Adipocyte (in vitro differentiated cells): ENCODE data around the gene LDHAL6B.
A peak's percentile ranks its signal among the peaks of the same experiment; 100 is the strongest.

Experiments used
- DNase-seq: peaks from one replicate; pipeline ENCODE4 v3.0.0-alpha.2; 2015; ENCODE audit warnings: low read depth
- H3K27me3 ChIP-seq: replicated peaks from 2 replicates; pipeline ENCODE4 v1.7.0; 2013; ENCODE audit warnings: mild to moderate bottlenecking, low read length, moderate library complexity; ENCODE audit not compliant: control insufficient read depth, insufficient read depth
- H3K36me3 ChIP-seq: 2 replicates; pipeline ENCODE4 v1.7.0; 2013; ENCODE audit warnings: low read length, mild to moderate bottlenecking, moderate library complexity; ENCODE audit not compliant: control insufficient read depth, insufficient read depth, severe bottlenecking
- H3K4me1 ChIP-seq: 2 replicates; pipeline ENCODE4 v1.7.0; 2013; ENCODE audit warnings: mild to moderate bottlenecking, low read length, moderate library complexity; ENCODE audit not compliant: control insufficient read depth, insufficient read depth
- H3K4me3 ChIP-seq: 2 replicates; pipeline ENCODE4 v1.7.0; 2013; ENCODE audit warnings: mild to moderate bottlenecking, low read length, moderate library complexity
- H3K9ac ChIP-seq: 2 replicates; pipeline ENCODE4 v1.7.0; 2013; ENCODE audit warnings: mild to moderate bottlenecking, low read length, moderate library complexity
- H3K9me3 ChIP-seq: 2 replicates; pipeline ENCODE4 v1.7.0; 2013; ENCODE audit warnings: mild to moderate bottlenecking, low read length, moderate library complexity; ENCODE audit not compliant: control insufficient read depth

Gene LDHAL6B

GRCh38 chr15:59200560-59200959, 6.1 kb upstream of the LDHAL6B start:
- no peak for DNase-seq
- Histone ChIP-seq H3K36me3 (peaks cover 61% of the 10 kb centered on the region), H3K27me3 (no peaks in the 10 kb centered on the region), H3K9ac (peak overlapping the region; percentile 63), H3K9me3 (no peaks in the 10 kb centered on the region), H3K4me3 (no peak overlapping the region), H3K4me1 (peaks cover 25% of the 10 kb centered on the region)

- H3K27me3 ChIP-seq: no peaks in the 10 kb centered on the region
- H3K4me3 ChIP-seq: no peak overlapping the region
- peaks cover 19% of the 10 kb centered on the region for H3K4me1 ChIP-seq
- DNase-seq: no peak
- peaks cover 74% of the 10 kb centered on the region for H3K36me3 ChIP-seq
- H3K9me3 ChIP-seq: no peaks in the 10 kb centered on the region
- H3K9ac ChIP-seq: no peak overlapping the region
Measured at GRCh38 chr15:59203008-59203407, 3.6 kb upstream of the LDHAL6B start.

DNA sequence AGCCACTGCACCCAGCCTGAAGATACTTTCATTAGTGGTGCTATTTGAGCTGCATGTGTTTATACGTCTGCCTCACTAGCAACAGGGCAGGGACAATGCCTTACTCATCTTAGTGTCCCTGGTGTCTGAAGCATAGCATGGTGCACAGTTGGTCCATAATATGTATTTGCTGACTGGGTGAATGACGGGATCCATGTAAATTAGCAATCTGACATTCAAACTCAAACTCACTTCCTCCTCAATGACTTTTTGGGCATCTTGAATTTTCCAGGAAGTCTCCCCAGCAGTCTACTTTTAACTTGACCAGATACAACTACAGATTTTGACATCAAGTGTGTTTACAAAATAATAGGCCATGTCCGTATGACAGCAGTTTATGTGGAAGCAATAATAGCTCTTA, 3.0 kb upstream of the LDHAL6B start:
- Histone ChIP-seq H3K27me3 (no peaks in the 10 kb centered on the region), H3K4me3 (no peak overlapping the region), H3K9me3 (no peaks in the 10 kb centered on the region), H3K36me3 (peaks cover 80% of the 10 kb centered on the region), H3K4me1 (peaks cover 23% of the 10 kb centered on the region), H3K9ac (no peak overlapping the region)
- no peak for DNase-seq

DNA sequence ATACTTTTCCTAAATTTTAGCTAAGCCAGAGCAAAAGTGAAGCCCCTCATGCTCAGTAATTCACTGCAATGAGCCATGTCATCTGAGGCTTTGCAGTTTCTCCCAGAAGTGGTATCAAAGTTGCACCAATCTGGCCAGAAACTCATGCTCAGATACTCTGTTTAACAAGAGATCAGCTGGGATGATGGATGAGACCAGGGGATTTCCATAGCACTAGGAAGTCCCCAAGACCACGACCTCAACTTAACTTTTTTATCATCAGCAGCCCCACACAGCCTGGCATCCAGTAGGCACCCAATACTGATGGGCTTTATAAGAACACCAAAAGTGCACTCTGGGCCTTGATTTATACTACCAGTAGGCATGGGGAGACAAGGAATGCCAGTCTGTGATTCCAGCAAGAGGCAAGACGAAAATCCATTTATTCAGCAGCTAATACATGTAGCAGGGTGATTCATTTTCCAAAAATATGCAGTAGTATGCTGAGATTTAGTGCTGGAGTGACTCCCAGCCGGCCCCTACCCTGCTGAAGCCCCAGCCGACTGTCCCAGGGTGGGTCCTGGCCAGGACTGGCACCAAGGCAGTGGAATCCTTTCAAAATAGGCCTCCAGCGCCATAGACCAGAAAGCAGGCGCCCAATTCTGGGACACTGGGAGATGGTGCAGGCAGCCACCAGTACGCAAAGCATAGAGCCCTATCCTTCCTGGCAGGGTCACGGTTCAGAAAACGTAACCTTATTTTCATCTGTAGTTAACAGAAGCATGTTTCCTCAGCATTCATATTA, 612 bp upstream of the LDHAL6B start:
- Histone ChIP-seq H3K27me3 (no peaks in the 10 kb centered on the region), H3K9me3 (no peaks in the 10 kb centered on the region), H3K4me3 (no peak overlapping the region), H3K36me3 (peaks cover 85% of the 10 kb centered on the region), H3K9ac (no peak overlapping the region), H3K4me1 (peaks cover 21% of the 10 kb centered on the region)
- DNase-seq: no peak

- H3K4me3 ChIP-seq: peak overlapping the region; percentile 23
- H3K9me3 ChIP-seq: no peaks in the 10 kb centered on the region
- H3K36me3 ChIP-seq: peaks cover 72% of the 10 kb centered on the region
- no peaks in the 10 kb centered on the region for H3K27me3 ChIP-seq
- H3K4me1 ChIP-seq: peaks cover 19% of the 10 kb centered on the region
- no peak overlapping the region for H3K9ac ChIP-seq
- peak; percentile 52 for DNase-seq
Measured at GRCh38 chr15:59208613-59209249, 2.1 kb downstream of the LDHAL6B start.

DNA sequence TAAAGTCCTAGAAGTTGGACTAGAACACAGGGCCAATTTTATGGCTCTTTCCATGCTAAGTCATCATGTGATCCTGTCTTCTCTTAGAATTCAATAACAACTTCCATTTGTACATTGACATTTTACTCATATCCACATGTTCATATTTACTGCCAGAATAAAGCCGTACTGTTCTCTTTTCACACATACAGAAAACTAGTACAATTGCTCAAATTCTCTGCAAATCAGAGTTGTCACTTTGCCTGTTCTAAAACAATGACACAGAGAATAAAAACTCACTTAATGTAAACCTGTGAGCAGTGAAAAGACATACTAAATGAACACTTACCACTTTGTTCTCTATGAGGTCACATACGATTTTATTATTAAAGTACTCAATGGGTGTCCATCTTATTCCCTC, 3.5 kb downstream of the LDHAL6B start:
- Histone ChIP-seq H3K4me3 (no peak overlapping the region), H3K36me3 (peaks cover 72% of the 10 kb centered on the region), H3K9ac (no peak overlapping the region), H3K4me1 (peaks cover 16% of the 10 kb centered on the region), H3K27me3 (no peaks in the 10 kb centered on the region), H3K9me3 (no peaks in the 10 kb centered on the region)
- no peak for DNase-seq

GRCh38 chr15:59216911-59217310, 10.3 kb downstream of the LDHAL6B start:
- Histone ChIP-seq H3K4me1 (peaks cover 7% of the 10 kb centered on the region), H3K4me3 (no peak overlapping the region), H3K9ac (no peak overlapping the region), H3K36me3 (peaks cover 79% of the 10 kb centered on the region), H3K27me3 (no peaks in the 10 kb centered on the region), H3K9me3 (no peaks in the 10 kb centered on the region)
- DNase-seq: no peak

DNA sequence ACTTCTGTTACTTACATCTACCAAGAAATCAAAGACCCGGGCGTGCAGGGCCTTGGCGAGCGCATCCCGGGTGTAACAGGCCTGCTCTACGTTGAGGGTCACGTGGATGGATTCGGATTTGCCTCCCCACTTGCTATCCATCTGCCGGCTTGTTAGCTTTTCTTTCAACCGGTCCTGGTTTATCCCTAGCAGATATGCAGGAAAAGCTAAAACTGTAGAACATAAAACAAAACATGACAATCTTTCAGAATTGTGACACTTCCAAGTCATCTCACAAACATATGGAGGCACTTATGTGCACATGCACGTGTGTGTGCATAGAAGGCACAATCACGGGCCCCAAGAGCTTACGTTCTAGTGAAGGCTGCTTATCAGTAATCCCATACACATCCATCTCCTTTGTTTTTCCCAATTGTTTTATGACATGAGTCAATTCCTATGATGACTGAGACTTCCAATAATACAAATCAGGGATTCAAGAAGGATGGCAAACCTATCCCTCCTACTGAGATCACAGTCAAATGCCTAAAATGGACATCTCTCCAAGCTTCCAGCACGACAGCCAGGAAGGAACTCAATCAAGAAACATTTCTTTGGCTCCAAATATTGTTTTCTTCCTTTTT, 11.3 kb downstream of the LDHAL6B start:
- Histone ChIP-seq H3K36me3 (peaks cover 78% of the 10 kb centered on the region), H3K27me3 (no peaks in the 10 kb centered on the region), H3K4me1 (peaks cover 7% of the 10 kb centered on the region), H3K9me3 (no peaks in the 10 kb centered on the region), H3K9ac (no peak overlapping the region), H3K4me3 (no peak overlapping the region)
- no peak for DNase-seq

DNA sequence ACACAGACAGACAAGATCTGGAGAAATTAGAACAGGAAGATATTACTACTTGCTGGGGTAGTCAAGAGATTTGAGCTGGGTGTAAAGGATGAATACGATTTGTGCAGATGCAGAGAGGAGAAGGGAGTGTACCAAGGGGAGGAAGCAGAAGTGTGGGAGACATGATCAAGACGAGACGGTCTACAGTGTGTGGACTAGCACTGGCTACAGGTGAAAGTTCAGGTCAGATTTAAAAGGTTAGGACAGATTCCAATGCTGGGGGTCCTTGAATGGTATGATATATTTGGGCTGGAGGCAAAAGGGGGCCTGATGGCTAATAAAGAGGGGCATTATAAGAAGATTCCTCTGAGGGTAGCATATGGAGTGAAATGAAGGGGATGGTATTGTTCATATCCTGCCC, 12.1 kb downstream of the LDHAL6B start:
- H3K4me3 ChIP-seq: no peak overlapping the region
- no peak overlapping the region for H3K9ac ChIP-seq

GRCh38 chr15:59221511-59222505, 15.2 kb downstream of the LDHAL6B start:
- H3K36me3 ChIP-seq: peaks cover 83% of the 10 kb centered on the region

More for the DNA sequence above, 12.1 kb downstream of the LDHAL6B start:
- no peak for DNase-seq
- Histone ChIP-seq H3K36me3 (peaks cover 82% of the 10 kb centered on the region), H3K4me1 (peaks cover 7% of the 10 kb centered on the region), H3K27me3 (no peaks in the 10 kb centered on the region), H3K9me3 (no peaks in the 10 kb centered on the region)

More at GRCh38 chr15:59221511-59222505, 15.2 kb downstream of the LDHAL6B start:
- peak; percentile 67 for DNase-seq
- peak overlapping the region; percentile 65 for H3K9ac ChIP-seq
- H3K4me3 ChIP-seq: no peak overlapping the region
- H3K9me3 ChIP-seq: no peaks in the 10 kb centered on the region
- H3K4me1 ChIP-seq: peaks cover 7% of the 10 kb centered on the region
- H3K27me3 ChIP-seq: no peaks in the 10 kb centered on the region
